Omental fat pad (tissue), 4 donors: ENCODE data around the gene ATP4B. TPM values are rescaled to one million over a fixed set of nuclear protein-coding genes. Genes with fewer than 3 reads are reported as not detected.

Experiments
- ATAC-seq: fragments of 150-250 bp; one replicate; pipeline ENCODE4 v1.9.1; 2016; ENCODE audit warnings: mild to moderate bottlenecking, moderate library complexity; ENCODE audit not compliant: low FRiP score
- DNase-seq: peaks from one replicate; pipeline ENCODE4 v3.0.0-alpha.2; 2019; ENCODE audit warnings: low spot score
- CTCF ChIP-seq, 3 donors: fragments of 450-650 bp; IDR thresholded peaks; one replicate each; pipeline ENCODE4 v1.5.1; 2016 to 2017; ENCODE audit warnings: antibody characterized with exemption in 3 of 3, mild to moderate bottlenecking in 3 of 3, moderate library complexity in 2 of 3
- total RNA-seq, 4 donors: library from RNA; depleted of rRNA; stranded (reverse); fragments of >200 nt; gene quantifications; one replicate each; pipeline ENCODE4 v1.1.0, GENCODE V29; 2016

The ATP4B gene
- total RNA-seq, 4 donors from 2014 or later = not detected

- ATAC-seq = no peak
- DNase-seq = no peak
- TF ChIP-seq CTCF (IDR thresholded peaks at IDR 0.05) = no peak
Observed at GRCh38 chr13:113651511-113652403, 6.2 kb downstream of the ATP4B start.

- ATAC-seq = no peak
- TF ChIP-seq CTCF (IDR thresholded peaks at IDR 0.05) = no peak
- no peak for DNase-seq
Observed at GRCh38 chr13:113650731-113651148, 7.3 kb downstream of the ATP4B start.

GRCh38 chr13:113650275-113650674 lies 7.7 kb downstream of the ATP4B start:
- no peak for DNase-seq
- no peak for ATAC-seq

GRCh38 chr13:113649212-113649611 lies 8.8 kb downstream of the ATP4B start:
- DNase-seq = no peak
- ATAC-seq = no peak
- no peak for TF ChIP-seq CTCF (IDR thresholded peaks at IDR 0.05)

More at GRCh38 chr13:113650275-113650674, 7.7 kb downstream of the ATP4B start:
- TF ChIP-seq CTCF (IDR thresholded peaks at IDR 0.05) = no peak

- TF ChIP-seq CTCF (IDR thresholded peaks at IDR 0.05) = no peak
- DNase-seq (no peak), ATAC-seq (no peak)
Observed at GRCh38 chr13:113648216-113648610, 9.8 kb downstream of the ATP4B start.

GRCh38 chr13:113647351-113648215 lies 10.4 kb downstream of the ATP4B start:
- peak; percentile 83 for ATAC-seq
- TF ChIP-seq CTCF (IDR thresholded peaks at IDR 0.05) = no peak
- DNase-seq = peak; percentile 57
